Right lobe of liver (tissue), 6 donors: ENCODE results near the gene MAGEA9B. TPM values are rescaled to one million over a fixed set of nuclear protein-coding genes. Genes with fewer than 3 reads are reported as not detected.
"Not testable (repeated sequence)": the region's sequence is repeated elsewhere in the genome, so short reads cannot be mapped to it uniquely, and the experiment has no call there.

ENCODE experiments used
- ATAC-seq, 4 donors: fragments of 200-7000 bp; cut with Tn5 transposase; one replicate each; pipeline ENCODE4 v1.9.1; 2020; ENCODE audit warnings: mild to moderate bottlenecking in 4 of 4, moderate library complexity in 4 of 4
- DNase-seq, 3 donors: peaks; one replicate each; pipeline ENCODE4 v3.0.0-alpha.2; 2020
- H3K27ac ChIP-seq, 3 donors: fragments of 200-600 bp; one replicate each; pipeline ENCODE4 v1.8.0; 2022
- H3K27me3 ChIP-seq, 2 donors: fragments of 200-600 bp; one replicate each; pipeline ENCODE4 v1.8.0; 2022
- H3K36me3 ChIP-seq, 4 donors: fragments of 200-600 bp; sonication (generic) in 1 of 4; one replicate each; pipeline versions ENCODE4 v1.5.1 to v1.8.0; 2017 to 2022; ENCODE audit warnings: control low read depth in 1 of 4
- H3K4me1 ChIP-seq, 4 donors: fragments of 200-600 bp; sonication (generic) in 1 of 4; one replicate each; pipeline versions ENCODE4 v1.5.1 to v1.8.0; 2017 to 2022; ENCODE audit warnings: control low read depth in 1 of 4
- H3K4me3 ChIP-seq, 3 donors: fragments of 200-600 bp; one replicate each; pipeline ENCODE4 v1.8.0; 2022
- H3K9me3 ChIP-seq, 4 donors: fragments of 200-600 bp; sonication (generic) in 1 of 4; one replicate each; pipeline versions ENCODE4 v1.5.1 to v1.8.0; 2017 to 2022; ENCODE audit warnings: control low read depth in 1 of 4
- CTCF ChIP-seq, 4 donors: fragments of 200-600 bp in 3 of 4; fragments of 450-650 bp in 1 of 4; IDR thresholded peaks; one replicate each; pipeline versions ENCODE4 v1.5.1 to v1.8.0; 2016 to 2022; ENCODE audit warnings: antibody characterized with exemption in 4 of 4, mild to moderate bottlenecking in 2 of 4
- POLR2A ChIP-seq: fragments of 450-650 bp; IDR thresholded peaks from one replicate; pipeline ENCODE4 v1.6.1; 2017; ENCODE audit warnings: antibody characterized with exemption, mild to moderate bottlenecking
- WGBS: methylation state at CpG from one replicate; pipeline ENCODE4 v1.1.6; 2018; ENCODE audit warnings: low coverage, low lambda C conversion rate; ENCODE audit not compliant: insufficient coverage; ENCODE audit errors: missing lambda C conversion rate; 5-methylcytosine and 5-hydroxymethylcytosine counted together
- intact Hi-C, 2 donors: fragments of 100-400 bp; cut with DNase I; formaldehyde crosslinking; loops; one replicate each; pipeline versions ENCODE4 v1.11.2 to v1.14.1; 2022
- total RNA-seq, 6 experiments: library from RNA; depleted of rRNA in 2 of 6; stranded (reverse); fragments of >200 nt in 2 of 6; fragmentation: NEBNext Ultra II Directional in 3 of 6; extraction: Animal tissue kit (Norgen Biotek cat#: 25700) in 3 of 6; gene quantifications; one replicate each; pipeline versions ENCODE4 v1.1.0 to v1.2.4, GENCODE V29; 2016 to 2023
- donor health status: DM: no; HTN: yes; CAD: no.
- donor health status: DM: no; HTN: no; CAD: no.
- donor health status: DM: no; HTN: no; CAD: no.
- donor health status: DM: no; HTN: yes; CAD: no.
- donor health status: DM: no; HTN: yes; CAD: no.

The MAGEA9B gene
- total RNA-seq, 6 experiments from 2014 or later: not detected

GRCh38 chrX:149618871-149619270 lies 31.6 kb upstream of the MAGEA9B start:
- Histone ChIP-seq H3K27ac (no peak overlapping the region), H3K9me3 (no peaks in the 10 kb centered on the region), H3K4me3 (no peak overlapping the region), H3K36me3 (no peaks in the 10 kb centered on the region), H3K27me3 (no peaks in the 10 kb centered on the region), H3K4me1 (peaks cover 0 to 3% (median under 1%) of the 10 kb centered on the region in 4 donors)
- DNase-seq: no peak
- intact Hi-C loops: no loop called here
- no peak for ATAC-seq
- TF ChIP-seq CTCF (IDR thresholded peaks at IDR 0.05) (no peak), POLR2A (no peak)
- WGBS: 51% methylated on average over 3 of the region's 3 CpGs

- H3K9me3 ChIP-seq: no peaks in the 10 kb centered on the region
- ATAC-seq (no peak), DNase-seq (no peak)
- no peaks in the 10 kb centered on the region for H3K4me1 ChIP-seq
- no peak overlapping the region for H3K4me3 ChIP-seq
- 38% methylated on average over 1 of the region's 1 CpG for WGBS
- H3K27me3 ChIP-seq: no peaks in the 10 kb centered on the region
- intact Hi-C loops: no loop called here
- no peak for TF ChIP-seq CTCF (IDR thresholded peaks at IDR 0.05)
- no peak for TF ChIP-seq POLR2A
- no peaks in the 10 kb centered on the region for H3K36me3 ChIP-seq
- no peak overlapping the region for H3K27ac ChIP-seq
Observed at GRCh38 chrX:149611623-149612175, 24.4 kb upstream of the MAGEA9B start.

- H3K4me1 ChIP-seq: no peaks in the 10 kb centered on the region
- ATAC-seq: no peak
- TF ChIP-seq POLR2A: no peak
- no peak for TF ChIP-seq CTCF (IDR thresholded peaks at IDR 0.05)
- H3K9me3 ChIP-seq: no peaks in the 10 kb centered on the region
- DNase-seq: no peak
- WGBS: 60% methylated on average over 3 of the region's 5 CpGs
- no peaks in the 10 kb centered on the region for H3K27me3 ChIP-seq
- no peaks in the 10 kb centered on the region for H3K36me3 ChIP-seq
- no peak overlapping the region for H3K27ac ChIP-seq
- no peak overlapping the region for H3K4me3 ChIP-seq
- intact Hi-C loops: no loop called here
Observed at GRCh38 chrX:149610511-149610910, 23.3 kb upstream of the MAGEA9B start.

- intact Hi-C loops: no loop called here
- H3K4me3 ChIP-seq: no peak overlapping the region
- no peak overlapping the region for H3K27ac ChIP-seq
- ATAC-seq (no peak), DNase-seq (no peak)
- TF ChIP-seq CTCF (IDR thresholded peaks at IDR 0.05): no peak
- H3K9me3 ChIP-seq: no peaks in the 10 kb centered on the region
- H3K27me3 ChIP-seq: no peaks in the 10 kb centered on the region
- no peaks in the 10 kb centered on the region for H3K36me3 ChIP-seq
- no peaks in the 10 kb centered on the region for H3K4me1 ChIP-seq
Observed at GRCh38 chrX:149607699-149608098, 20.4 kb upstream of the MAGEA9B start.

GRCh38 chrX:149605248-149605885 lies 18.1 kb upstream of the MAGEA9B start:
- DNase-seq, H3K4me1 ChIP-seq, H3K4me3 ChIP-seq, H3K27me3 ChIP-seq, H3K36me3 ChIP-seq, H3K27ac ChIP-seq, ATAC-seq, intact Hi-C loops, H3K9me3 ChIP-seq: not testable (repeated sequence)
- WGBS: 72% methylated on average over 6 of the region's 7 CpGs

GRCh38 chrX:149598603-149599002 lies 11.3 kb upstream of the MAGEA9B start:
- H3K4me1 ChIP-seq, ATAC-seq, H3K9me3 ChIP-seq, H3K4me3 ChIP-seq, H3K27ac ChIP-seq, H3K27me3 ChIP-seq, H3K36me3 ChIP-seq, intact Hi-C loops, DNase-seq: not testable (repeated sequence)
- WGBS: no CpG with 5 or more reads among the region's 11 CpGs

- H3K4me3 ChIP-seq, H3K27ac ChIP-seq: not testable (repeated sequence)
- WGBS: no CpG with 5 or more reads among the region's 7 CpGs
Observed at GRCh38 chrX:149595943-149596342, 8.7 kb upstream of the MAGEA9B start.

GRCh38 chrX:149595214-149595613 lies 8.0 kb upstream of the MAGEA9B start, which contains the start of gene HSFX2:
HSFX2 (minus strand) TSS chrX:149595314; CDS start chrX:149594700, 614 bp downstream.
- H3K9me3 ChIP-seq, H3K4me1 ChIP-seq, H3K36me3 ChIP-seq, H3K27me3 ChIP-seq, ATAC-seq, H3K27ac ChIP-seq, H3K4me3 ChIP-seq, intact Hi-C loops, DNase-seq: not testable (repeated sequence)
- WGBS: no CpG with 5 or more reads among the region's 17 CpGs

More at GRCh38 chrX:149595943-149596342, 8.7 kb upstream of the MAGEA9B start:
- DNase-seq, H3K27me3 ChIP-seq, H3K36me3 ChIP-seq, H3K4me1 ChIP-seq, H3K9me3 ChIP-seq, intact Hi-C loops, ATAC-seq: not testable (repeated sequence)
